GM08714 (cell line): ENCODE measurements around the gene HCRTR1.

Experiments used
- H3K4me3 ChIP-seq: fragments of 200-500 bp; sonication (Bioruptor generic); 2 replicates; pipeline ENCODE4 v1.5.1; 2014; ENCODE audit warnings: mild to moderate bottlenecking, low read length, inconsistent platforms
- ZNF274 ChIP-seq: IDR thresholded peaks from 2 replicates; pipeline ENCODE4 v1.6.1; 2012; ENCODE audit warnings: mild to moderate bottlenecking, low read depth, low read length

HCRTR1 gene

DNA sequence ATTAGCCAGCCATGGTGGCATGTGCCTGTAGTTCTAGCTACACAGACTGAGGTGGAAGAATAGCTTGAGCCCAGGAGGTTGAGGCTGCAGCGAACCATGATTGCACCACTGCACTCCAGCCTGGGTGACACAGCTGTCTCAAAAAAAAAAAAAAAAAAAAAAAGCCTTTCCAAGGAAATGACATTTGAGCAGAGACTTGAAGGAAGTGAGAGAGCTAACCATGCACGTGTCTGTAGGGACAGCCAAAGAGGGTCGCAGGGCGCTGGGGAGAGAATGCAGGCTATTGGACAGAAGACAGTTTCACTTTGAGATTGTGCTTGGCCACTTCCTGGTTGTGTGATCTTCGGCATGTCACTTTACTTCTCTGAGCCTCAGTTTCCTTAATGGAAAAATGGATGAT is 6.8 kb downstream of the HCRTR1 start:
- TF ChIP-seq ZNF274: no peak

GRCh38 chr1:31624731-31625514 is 7.4 kb downstream of the HCRTR1 start:
- TF ChIP-seq ZNF274: no peak
- no peak overlapping the region for H3K4me3 ChIP-seq

More for the DNA sequence above, 6.8 kb downstream of the HCRTR1 start:
- no peak overlapping the region for H3K4me3 ChIP-seq

GRCh38 chr1:31625561-31626222 is 8.2 kb downstream of the HCRTR1 start:
- no peak overlapping the region for H3K4me3 ChIP-seq
- no peak for TF ChIP-seq ZNF274

DNA sequence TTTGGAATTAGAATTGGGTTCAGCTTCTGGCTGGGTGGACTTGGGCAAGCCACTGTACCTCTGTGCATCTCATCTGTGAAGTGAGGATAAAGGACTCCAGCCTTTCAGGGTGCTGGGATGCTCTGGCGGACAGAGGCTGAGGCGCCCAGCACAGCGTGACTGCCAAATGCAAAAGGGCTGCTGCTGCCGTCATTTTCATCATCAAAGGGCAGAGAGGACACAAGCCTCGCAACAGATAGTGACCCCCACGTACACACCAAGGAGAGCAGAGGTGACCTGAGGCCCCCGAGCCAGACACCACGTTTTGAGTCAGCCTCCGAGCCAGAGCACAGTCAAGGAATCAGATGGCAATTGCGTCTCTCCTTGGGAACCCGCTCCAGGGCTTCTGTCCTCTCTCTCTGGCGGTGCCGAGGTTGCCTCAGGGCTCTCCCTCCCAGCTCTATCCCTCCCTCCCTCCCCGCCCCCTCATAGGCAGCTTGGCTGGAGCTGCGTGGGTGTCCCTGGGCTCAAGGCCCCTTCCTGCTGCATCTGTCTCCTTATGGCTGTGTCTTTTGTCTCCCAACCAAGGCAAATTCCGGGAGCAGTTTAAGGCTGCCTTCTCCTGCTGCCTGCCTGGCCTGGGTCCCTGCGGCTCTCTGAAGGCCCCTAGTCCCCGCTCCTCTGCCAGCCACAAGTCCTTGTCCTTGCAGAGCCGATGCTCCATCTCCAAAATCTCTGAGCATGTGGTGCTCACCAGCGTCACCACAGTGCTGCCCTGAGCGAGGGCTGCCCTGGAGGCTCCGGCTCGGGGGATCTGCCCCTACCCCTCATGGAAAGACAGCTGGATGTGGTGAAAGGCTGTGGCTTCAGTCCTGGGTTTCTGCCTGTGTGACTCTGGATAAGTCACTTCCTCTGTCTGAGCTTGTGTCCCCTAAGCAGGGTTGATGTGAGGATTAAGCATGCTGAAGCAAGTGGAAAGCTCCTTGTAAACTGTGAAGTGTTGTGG is 9.0 kb downstream of the HCRTR1 start:
- H3K4me3 ChIP-seq: no peak overlapping the region
- TF ChIP-seq ZNF274: no peak

DNA sequence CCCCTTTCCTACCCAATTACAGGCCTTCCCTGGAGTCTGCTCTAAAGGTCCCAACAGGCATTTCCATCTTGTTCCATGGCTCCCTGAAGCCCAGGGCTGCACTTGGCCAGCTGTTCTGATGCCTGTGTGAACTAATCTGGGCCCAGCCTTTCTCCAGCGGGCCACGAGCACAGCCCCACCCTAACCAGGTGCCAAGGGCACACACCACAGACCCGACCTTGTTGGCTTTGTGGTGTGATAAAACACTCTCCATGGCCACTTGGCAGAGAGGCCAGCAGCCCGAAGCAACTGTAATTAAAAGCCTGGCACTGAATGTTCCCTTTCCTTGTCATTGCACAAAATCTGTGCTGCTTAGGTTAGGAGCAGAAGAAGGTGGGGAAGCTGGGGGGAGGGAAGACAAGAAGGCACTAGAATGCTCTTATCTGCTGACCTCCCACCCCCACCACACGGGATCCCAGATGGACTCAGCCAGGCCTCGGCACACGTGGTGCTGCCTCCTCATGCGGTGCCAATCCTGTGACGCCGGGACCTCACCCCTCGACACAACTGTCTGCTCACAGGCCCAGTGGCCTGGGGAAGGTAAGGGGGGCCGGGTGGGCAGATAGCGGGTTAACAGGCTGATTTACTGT is 9.9 kb downstream of the HCRTR1 start:
- H3K4me3 ChIP-seq: no peak overlapping the region
- no peak for TF ChIP-seq ZNF274

DNA sequence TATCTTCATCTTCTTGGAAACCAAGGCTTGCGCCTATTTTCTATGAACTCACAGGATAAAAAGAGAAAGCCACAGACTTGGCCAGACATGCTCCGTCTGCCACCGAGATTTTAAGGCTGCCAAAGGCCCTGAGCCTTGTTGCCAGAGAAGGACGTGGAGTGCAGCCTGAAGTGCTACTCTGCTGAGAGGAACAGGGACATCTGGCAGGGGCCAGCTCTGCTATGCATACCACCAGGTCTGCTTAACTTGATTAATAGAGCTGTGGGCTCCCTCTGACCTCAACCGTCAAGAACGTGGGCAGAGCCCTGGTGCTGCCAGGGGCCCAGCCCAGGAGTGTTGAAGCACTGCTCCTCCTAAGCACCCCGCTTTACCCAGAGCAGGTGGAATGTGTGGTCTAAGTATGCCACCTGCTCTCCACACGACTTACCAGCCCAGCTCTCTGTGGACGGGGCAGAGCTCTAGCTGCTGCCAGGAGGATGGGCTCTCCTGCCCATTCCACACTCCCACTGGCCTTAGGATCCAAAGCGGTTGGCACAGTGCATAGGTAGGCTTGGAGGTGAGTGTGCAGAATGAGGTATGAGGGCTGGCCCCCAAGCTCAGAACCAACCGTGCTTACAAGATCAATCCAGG is 10.6 kb downstream of the HCRTR1 start:
- no peak overlapping the region for H3K4me3 ChIP-seq
- no peak for TF ChIP-seq ZNF274

DNA sequence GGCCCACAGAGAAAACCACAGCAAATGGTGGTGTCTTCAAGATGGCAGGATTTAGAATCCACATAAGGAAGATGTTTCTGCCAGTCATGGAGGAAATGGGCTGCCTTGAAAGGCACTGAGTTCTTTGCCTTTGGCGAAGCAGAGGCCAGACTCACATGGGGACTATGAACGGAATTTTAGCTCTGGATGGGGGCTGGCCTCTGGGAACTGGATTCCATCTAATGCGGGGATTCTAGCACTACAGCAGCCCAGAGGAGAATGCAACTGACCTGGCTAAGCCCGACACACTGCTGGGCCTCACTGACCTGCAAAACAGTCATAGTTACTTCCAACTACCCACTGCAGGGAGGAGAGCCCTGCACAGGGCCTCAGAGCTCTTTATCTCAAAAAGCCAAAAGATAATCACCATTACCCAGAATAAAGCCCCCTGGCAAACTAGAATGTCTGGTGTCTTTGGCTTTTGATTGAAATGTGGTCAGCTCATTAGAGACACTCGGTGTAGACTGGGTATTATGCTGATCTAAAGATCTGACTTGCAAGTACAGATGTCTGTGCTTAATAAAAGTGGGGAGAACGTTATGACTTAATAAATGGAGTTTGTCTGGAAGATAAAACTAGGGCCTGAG is 11.6 kb downstream of the HCRTR1 start:
- no peak for TF ChIP-seq ZNF274
- H3K4me3 ChIP-seq: no peak overlapping the region

DNA sequence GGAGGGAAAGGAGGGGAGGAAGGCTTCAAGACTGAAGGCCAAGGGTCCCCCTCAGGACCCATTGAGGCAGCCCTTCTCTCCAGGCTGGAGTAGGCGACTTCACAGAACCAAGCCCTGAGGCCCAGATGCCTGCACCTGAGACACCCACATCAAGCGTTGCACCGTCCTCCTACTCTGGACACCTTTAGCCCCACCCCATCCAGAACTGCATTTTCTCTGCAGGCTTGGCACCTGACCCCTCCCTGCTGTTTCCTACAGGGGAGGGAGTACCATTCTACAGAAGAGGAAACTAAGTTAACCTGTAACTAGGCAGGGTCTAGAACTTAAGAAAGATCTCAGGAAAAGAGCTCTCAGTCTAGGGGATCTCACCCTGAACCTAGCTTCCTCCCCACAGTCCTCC is 15.2 kb downstream of the HCRTR1 start:
- no peak overlapping the region for H3K4me3 ChIP-seq
- TF ChIP-seq ZNF274: no peak

- H3K4me3 ChIP-seq: no peak overlapping the region
- no peak for TF ChIP-seq ZNF274
These were observed 15.6 kb downstream of the HCRTR1 start for GRCh38 chr1:31633117-31633516.

- TF ChIP-seq ZNF274: no peak
- H3K4me3 ChIP-seq: no peak overlapping the region
These were observed 20.6 kb downstream of the HCRTR1 start for GRCh38 chr1:31637915-31638673.

DNA sequence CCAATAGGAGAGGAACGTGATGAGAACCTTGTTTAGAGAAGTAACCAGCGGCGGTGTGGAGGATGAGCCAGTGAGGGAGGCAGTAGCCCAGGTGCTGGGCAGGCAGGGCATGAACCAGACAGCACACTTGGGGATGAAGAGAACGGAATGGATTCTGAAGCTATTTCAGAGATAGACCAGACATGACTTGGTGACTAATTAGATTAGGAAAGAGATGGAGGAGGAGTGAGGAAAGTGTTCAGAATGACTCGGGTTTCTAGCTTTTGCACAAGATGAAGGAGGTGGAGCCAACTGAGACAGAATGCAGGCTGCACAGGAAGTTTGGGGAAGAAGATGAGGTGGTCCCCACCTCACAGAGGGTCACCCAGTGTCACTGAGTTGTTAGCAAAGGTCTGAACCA is 22.1 kb downstream of the HCRTR1 start:
- no peak overlapping the region for H3K4me3 ChIP-seq
- TF ChIP-seq ZNF274: no peak

- no peak overlapping the region for H3K4me3 ChIP-seq
- TF ChIP-seq ZNF274: no peak
These were observed 22.7 kb downstream of the HCRTR1 start for GRCh38 chr1:31640179-31640578.
